H9 (cell line): ENCODE data around the gene ZNF444. TPM values are rescaled to one million over a fixed set of nuclear protein-coding genes. Genes with fewer than 3 reads are reported as not detected.

ENCODE experiments used
- DNase-seq: peaks from one replicate; pipeline ENCODE4 v3.0.0-alpha.2; 2017
- H2AFZ ChIP-seq: one replicate; pipeline ENCODE4 v1.6.1; 2013; ENCODE audit warnings: mild to moderate bottlenecking, low read length, control low read depth, moderate library complexity
- H2AK5ac ChIP-seq: 2 replicates; pipeline ENCODE4 v1.6.1; 2013; ENCODE audit warnings: low read length, control low read depth, mixed read lengths; ENCODE audit not compliant: insufficient read length
- H2BK120ac ChIP-seq: one replicate; pipeline ENCODE4 v1.6.1; 2013; ENCODE audit warnings: low read depth, mild to moderate bottlenecking, low read length, control low read depth, inconsistent platforms; ENCODE audit not compliant: poor library complexity, severe bottlenecking
- H2BK12ac ChIP-seq: 2 replicates; pipeline ENCODE4 v1.6.1; 2013; ENCODE audit warnings: low read length, control low read depth, mixed read lengths, low read depth; ENCODE audit not compliant: insufficient read length
- H2BK15ac ChIP-seq: 2 replicates; pipeline ENCODE4 v1.6.1; 2013; ENCODE audit warnings: low read depth, low read length, control low read depth
- H2BK20ac ChIP-seq: one replicate; pipeline ENCODE4 v1.6.1; 2013; ENCODE audit warnings: low read depth, mild to moderate bottlenecking, low read length, control low read depth, inconsistent platforms; ENCODE audit not compliant: poor library complexity, severe bottlenecking
- H2BK5ac ChIP-seq: 2 replicates; pipeline ENCODE4 v1.6.1; 2013; ENCODE audit warnings: low read length, control low read depth, mixed read lengths; ENCODE audit not compliant: insufficient read length
- H3K14ac ChIP-seq: 2 replicates; pipeline ENCODE4 v1.6.1; 2013; ENCODE audit warnings: low read length, control low read depth; ENCODE audit not compliant: insufficient read depth
- H3K18ac ChIP-seq: 2 replicates; pipeline ENCODE4 v1.6.1; 2013; ENCODE audit warnings: low read depth, mild to moderate bottlenecking, mixed read lengths, low read length, control low read depth; ENCODE audit not compliant: insufficient read length
- H3K23ac ChIP-seq: 2 replicates; pipeline ENCODE4 v1.6.1; 2013; ENCODE audit warnings: low read length, control low read depth, mixed read lengths, low read depth; ENCODE audit not compliant: insufficient read length
- H3K23me2 ChIP-seq: 2 replicates; pipeline ENCODE4 v1.6.1; 2013; ENCODE audit warnings: low read depth, mild to moderate bottlenecking, mixed read lengths, low read length, control low read depth; ENCODE audit not compliant: insufficient read length, poor library complexity, severe bottlenecking
- H3K27ac ChIP-seq: 2 replicates; pipeline ENCODE4 v1.5.1; 2013; ENCODE audit warnings: low read length, control low read depth, mixed read lengths, low read depth; ENCODE audit not compliant: insufficient read length
- H3K27me3 ChIP-seq: 2 replicates; pipeline ENCODE4 v1.6.1; 2013; ENCODE audit warnings: low read length, control low read depth, inconsistent platforms; ENCODE audit not compliant: insufficient read depth
- H3K4ac ChIP-seq: 2 replicates; pipeline ENCODE4 v1.6.1; 2013; ENCODE audit warnings: low read depth, mild to moderate bottlenecking, control low read depth, inconsistent platforms, low read length, moderate library complexity
- H3K4me1 ChIP-seq: 2 replicates; pipeline ENCODE4 v1.6.1; 2013; ENCODE audit warnings: low read length, control low read depth, inconsistent platforms; ENCODE audit not compliant: insufficient read depth
- H3K4me2 ChIP-seq: 2 replicates; pipeline ENCODE4 v1.6.1; 2013; ENCODE audit warnings: low read length, control low read depth, mixed read lengths; ENCODE audit not compliant: insufficient read length, insufficient read depth
- H3K56ac ChIP-seq: 2 replicates; pipeline ENCODE4 v1.6.1; 2013; ENCODE audit warnings: low read depth, mild to moderate bottlenecking, mixed read lengths, low read length, control low read depth; ENCODE audit not compliant: insufficient read length
- H3K79me1 ChIP-seq: 2 replicates; pipeline ENCODE4 v1.6.1; 2013; ENCODE audit warnings: low read depth, mild to moderate bottlenecking, moderate library complexity, low read length, control low read depth, inconsistent platforms; ENCODE audit not compliant: insufficient read depth, poor library complexity, severe bottlenecking
- H3K79me2 ChIP-seq: 2 replicates; pipeline ENCODE4 v1.6.1; 2013; ENCODE audit warnings: low read length, control low read depth, inconsistent platforms; ENCODE audit not compliant: insufficient read depth
- H3K9ac ChIP-seq: 2 replicates; pipeline ENCODE4 v1.6.1; 2013; ENCODE audit warnings: low read length, control low read depth, mixed read lengths; ENCODE audit not compliant: insufficient read length; ENCODE audit errors: extremely low read depth
- H3K9me3 ChIP-seq: one replicate; pipeline ENCODE4 v1.6.1; 2013; ENCODE audit warnings: low read depth, low read length, inconsistent platforms; ENCODE audit not compliant: control insufficient read depth
- H3T11ph ChIP-seq: one replicate; pipeline ENCODE4 v1.6.1; 2013; ENCODE audit warnings: mild to moderate bottlenecking, low read length, control low read depth, inconsistent platforms
- H4K20me1 ChIP-seq: one replicate; pipeline ENCODE4 v1.6.1; 2013; ENCODE audit not compliant: control insufficient read depth, insufficient read length, insufficient read depth
- H4K5ac ChIP-seq: 2 replicates; pipeline ENCODE4 v1.6.1; 2013; ENCODE audit warnings: low read depth, mild to moderate bottlenecking, mixed read lengths, low read length, control low read depth; ENCODE audit not compliant: insufficient read length
- H4K8ac ChIP-seq: replicated peaks from 2 replicates; pipeline ENCODE4 v1.6.1; 2013; ENCODE audit warnings: low read length, control low read depth, mixed read lengths, low read depth; ENCODE audit not compliant: insufficient read length
- H4K91ac ChIP-seq: 2 replicates; pipeline ENCODE4 v1.6.1; 2013; ENCODE audit warnings: low read depth, mild to moderate bottlenecking, moderate library complexity, mixed read lengths, low read length, control low read depth; ENCODE audit not compliant: insufficient read length
- H3K27ac Mint-ChIP-seq, 3 experiments: 2 replicates in 2 of 3; 3 replicates in 1 of 3; pipeline ENCODE4 v1.8.0; 2020 to 2021; ENCODE audit warnings: mixed read lengths in 3 of 3, mild to moderate bottlenecking in 1 of 3, moderate library complexity in 1 of 3
- H3K27me3 Mint-ChIP-seq: 2 replicates; pipeline ENCODE4 v1.8.0; 2021; ENCODE audit warnings: low read depth, mild to moderate bottlenecking, moderate library complexity, mixed read lengths
- H3K36me3 Mint-ChIP-seq, 3 experiments: 2 replicates in 2 of 3; 3 replicates in 1 of 3; pipeline ENCODE4 v1.8.0; 2020 to 2021; ENCODE audit warnings: low read depth in 3 of 3, mixed read lengths in 3 of 3; ENCODE audit not compliant: insufficient read depth in 1 of 3
- H3K4me1 Mint-ChIP-seq, 2 experiments: 2 replicates each; pipeline ENCODE4 v1.8.0; 2020; ENCODE audit warnings: mixed read lengths in 2 of 2
- H3K4me3 Mint-ChIP-seq, 2 experiments: 2 replicates in 1 of 2; 3 replicates in 1 of 2; pipeline ENCODE4 v1.8.0; 2020 to 2021; ENCODE audit warnings: mild to moderate bottlenecking in 2 of 2, mixed read lengths in 2 of 2, moderate library complexity in 1 of 2
- H3K9me3 Mint-ChIP-seq, 2 experiments: 2 replicates in 1 of 2; 3 replicates in 1 of 2; pipeline ENCODE4 v1.8.0; 2020; ENCODE audit warnings: mild to moderate bottlenecking in 2 of 2, mixed read lengths in 2 of 2, moderate library complexity in 1 of 2
- CTCF ChIP-seq: fragments of 200-600 bp; sonication (generic); conservative IDR thresholded peaks from 3 replicates; pipeline ENCODE4 v1.8.0; 2021; ENCODE audit warnings: antibody characterized with exemption, mild to moderate bottlenecking
- WGBS: extraction: QIAGEN DNeasy Blood & Tissue Kit; methylation state at CpG from one replicate; pipeline ENCODE4 v1.1.7; 2013; ENCODE audit warnings: missing lambda C conversion rate, low lambda C conversion rate, mixed read lengths; ENCODE audit not compliant: insufficient read length; ENCODE audit errors: extremely low coverage; 5-methylcytosine and 5-hydroxymethylcytosine counted together
- total RNA-seq: library from RNA; stranded (reverse); gene quantifications from 2 replicates; pipeline ENCODE4 v1.2.1, GENCODE V29; 2021

The ZNF444 gene
- total RNA-seq, 1 experiment from 2014 or later: 49.7 TPM

DNA sequence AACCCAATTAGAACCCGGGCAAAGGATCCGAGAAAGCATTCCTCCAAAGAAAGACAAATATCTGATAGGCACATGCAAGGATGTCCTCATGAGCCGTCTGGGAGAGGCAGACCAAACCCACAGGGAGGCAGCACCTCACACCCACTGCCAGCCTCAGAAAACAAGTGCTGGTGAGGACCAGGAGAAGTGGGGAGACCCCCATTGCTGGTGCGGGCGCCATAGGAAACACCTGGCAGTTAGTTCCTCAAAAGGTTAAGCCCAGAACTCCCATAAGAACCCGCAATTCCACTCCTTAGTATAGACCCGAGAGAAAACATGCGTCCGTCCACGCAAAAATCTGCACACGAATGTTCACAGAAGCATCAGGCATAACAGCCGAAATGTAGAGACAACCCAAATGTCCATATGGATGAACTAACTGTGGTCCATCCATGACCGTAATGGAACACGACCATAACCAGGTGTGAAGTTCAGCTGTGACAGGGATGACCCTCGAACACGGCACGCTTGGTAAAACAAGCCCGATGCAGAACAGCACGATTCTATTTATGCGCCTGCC lies 27.9 kb upstream of the ZNF444 start:
- H3K23ac ChIP-seq: no peak overlapping the region
- no peak for TF ChIP-seq CTCF
- Mint-ChIP-seq H3K4me3 (peak overlapping the region in 1 of 2 experiments; percentile 32; a peak in 2 of 5 replicates), H3K27me3 (no peaks in the 10 kb centered on the region), H3K4me1 (peaks cover 61 to 74% of the 10 kb centered on the region in 2 experiments), H3K27ac (peak overlapping the region; percentile 37 to 96 (median 87)), H3K36me3 (peaks cover 2 to 8% (median 4%) of the 10 kb centered on the region in 3 experiments; a peak in 5 of 7 replicates), H3K9me3 (no peaks in the 10 kb centered on the region; a peak in 1 of 5 replicates)
- peaks cover 3% of the 10 kb centered on the region for H4K20me1 ChIP-seq
- no peak overlapping the region for H2BK5ac ChIP-seq
- no peak overlapping the region for H4K8ac ChIP-seq
- no peak overlapping the region for H3K27ac ChIP-seq
- no peaks in the 10 kb centered on the region for H3K27me3 ChIP-seq
- no peak overlapping the region for H3K4ac ChIP-seq
- no CpG with 5 or more reads among the region's 20 CpGs for WGBS
- H3K23me2 ChIP-seq: no peaks in the 10 kb centered on the region
- H4K5ac ChIP-seq: no peak overlapping the region
- no peak for DNase-seq
- H2BK20ac ChIP-seq: no peak overlapping the region
- no peak overlapping the region for H2AFZ ChIP-seq
- no peak overlapping the region for H3K56ac ChIP-seq
- no peak overlapping the region for H3K4me2 ChIP-seq
- peaks cover 13% of the 10 kb centered on the region for H3K4me1 ChIP-seq
- no peaks in the 10 kb centered on the region for H3K9me3 ChIP-seq
- no peak overlapping the region for H2AK5ac ChIP-seq
- H3K79me1 ChIP-seq: no peaks in the 10 kb centered on the region
- no peak overlapping the region for H2BK120ac ChIP-seq
- H3K14ac ChIP-seq: no peak overlapping the region
- H2BK15ac ChIP-seq: no peak overlapping the region
- no peak overlapping the region for H3K18ac ChIP-seq
- no peak overlapping the region for H2BK12ac ChIP-seq
- no peak overlapping the region for H4K91ac ChIP-seq
- no peak overlapping the region for H3T11ph ChIP-seq
- peaks cover 79% of the 10 kb centered on the region for H3K79me2 ChIP-seq
- no peak overlapping the region for H3K9ac ChIP-seq
